OCI-LY3 (cell line): ENCODE data around the gene COL27A1.

ENCODE experiments used
- H2AFZ ChIP-seq: fragments of 200-600, 300-600 bp; shearing (Covaris generic); 2 replicates; pipeline ENCODE4 v1.6.0; 2014; ENCODE audit warnings: antibody characterized with exemption, low read depth, low read length
- H3K27ac ChIP-seq: fragments of 200-600, 300-600 bp; sonication (generic); 2 replicates; pipeline ENCODE4 v1.5.1; 2014; ENCODE audit warnings: mild to moderate bottlenecking, low read length, moderate library complexity, mixed read lengths
- H3K27me3 ChIP-seq: fragments of 200-600, 300-600 bp; sonication (generic); 2 replicates; pipeline ENCODE4 v1.6.1; 2014; ENCODE audit warnings: low read depth, low read length, mixed read lengths
- H3K36me3 ChIP-seq: fragments of 200-600, 300-600 bp; sonication (generic); replicated peaks from 2 replicates; pipeline ENCODE3; 2014; ENCODE audit warnings: low read depth, low read length, mixed read lengths
- H3K4me1 ChIP-seq: fragments of 300-600, 200-600 bp; sonication (generic); 2 replicates; pipeline ENCODE4 v1.6.1; 2014; ENCODE audit warnings: low read length, mixed read lengths
- H3K4me2 ChIP-seq: fragments of 200-600, 300-600 bp; sonication (generic); 2 replicates; pipeline ENCODE4 v1.6.1; 2014; ENCODE audit warnings: low read length, mixed read lengths
- H3K4me3 ChIP-seq: fragments of 300-600, 200-600 bp; sonication (generic); 2 replicates; pipeline ENCODE4 v1.5.1; 2014; ENCODE audit warnings: antibody characterized with exemption, mild to moderate bottlenecking, low read length, moderate library complexity
- H3K79me2 ChIP-seq: fragments of 300-600, 200-600 bp; shearing (Covaris generic); 2 replicates; pipeline ENCODE4 v1.6.1; 2014; ENCODE audit warnings: mild to moderate bottlenecking, low read length, mixed read lengths
- H3K9ac ChIP-seq: fragments of 300-600, 200-600 bp; shearing (Covaris generic); 2 replicates; pipeline ENCODE4 v1.6.0; 2014; ENCODE audit warnings: mild to moderate bottlenecking, low read length, moderate library complexity
- H3K9me3 ChIP-seq: fragments of 200-600, 300-600 bp; shearing (Covaris generic); 2 replicates; pipeline ENCODE4 v1.6.1; 2014; ENCODE audit warnings: low read length, mixed read lengths; ENCODE audit not compliant: insufficient read depth
- H4K20me1 ChIP-seq: fragments of 200-600, 300-600 bp; sonication (generic); 2 replicates; pipeline ENCODE4 v1.6.1; 2016; ENCODE audit warnings: low read length, mixed read lengths; ENCODE audit not compliant: insufficient read depth
- CTCF ChIP-seq: fragments of 200-600, 300-600 bp; sonication (generic); IDR thresholded peaks from 2 replicates; pipeline ENCODE4 v1.5.1; 2014; ENCODE audit warnings: antibody characterized with exemption, low read length, low read depth
- EZH2phosphoT487 ChIP-seq: fragments of 200-600 bp; shearing (Covaris generic); IDR thresholded peaks from 2 replicates; pipeline ENCODE4 v1.6.1; 2018; ENCODE audit warnings: antibody characterized with exemption, mixed run types, low read depth

Gene COL27A1

GRCh38 chr9:114300846-114301797, 145.8 kb downstream of the COL27A1 start:
- peaks cover 10% of the 10 kb centered on the region for H3K27me3 ChIP-seq
- H3K9ac ChIP-seq = no peak overlapping the region
- no peaks in the 10 kb centered on the region for H3K79me2 ChIP-seq
- no peaks in the 10 kb centered on the region for H3K4me1 ChIP-seq
- H3K4me3 ChIP-seq = no peak overlapping the region
- TF ChIP-seq CTCF (no peak), EZH2phosphoT487 (no peak)
- 0 out of 2 replicates have a peak, but pooled peaks cover 2% of the 10 kb centered on the region for H3K9me3 ChIP-seq
- H2AFZ ChIP-seq = no peak overlapping the region
- no peaks in the 10 kb centered on the region for H4K20me1 ChIP-seq
- H3K36me3 ChIP-seq = no peaks in the 10 kb centered on the region
- no peak overlapping the region for H3K27ac ChIP-seq
- H3K4me2 ChIP-seq = no peak overlapping the region

GRCh38 chr9:114301798-114302565, 146.6 kb downstream of the COL27A1 start:
- Histone ChIP-seq H3K36me3 (no peaks in the 10 kb centered on the region), H3K79me2 (no peaks in the 10 kb centered on the region), H3K9ac (no peak overlapping the region), H3K9me3 (no peaks in the 10 kb centered on the region), H3K27ac (no peak overlapping the region), H3K27me3 (peaks cover 10% of the 10 kb centered on the region), H3K4me2 (no peak overlapping the region), H2AFZ (no peak overlapping the region), H3K4me3 (no peak overlapping the region), H3K4me1 (no peaks in the 10 kb centered on the region), H4K20me1 (no peaks in the 10 kb centered on the region)
- TF ChIP-seq EZH2phosphoT487 (no peak), CTCF (no peak)

- Histone ChIP-seq H3K4me2 (no peak overlapping the region), H3K9me3 (no peaks in the 10 kb centered on the region), H3K4me1 (no peaks in the 10 kb centered on the region), H3K27ac (no peak overlapping the region), H2AFZ (no peak overlapping the region), H3K36me3 (no peaks in the 10 kb centered on the region), H3K9ac (no peak overlapping the region), H3K27me3 (peaks cover 7% of the 10 kb centered on the region; the same call in 1 of the 2 replicates), H3K4me3 (no peak overlapping the region), H3K79me2 (no peaks in the 10 kb centered on the region), H4K20me1 (no peaks in the 10 kb centered on the region)
- TF ChIP-seq CTCF = no peak
- no peak for TF ChIP-seq EZH2phosphoT487
These were observed 147.4 kb downstream of the COL27A1 start for GRCh38 chr9:114302727-114303126.

- no peak overlapping the region for H3K4me3 ChIP-seq
- H3K27me3 ChIP-seq = peaks cover 7% of the 10 kb centered on the region; the same call in 1 of the 2 replicates
- no peak overlapping the region for H3K27ac ChIP-seq
- H3K79me2 ChIP-seq = no peaks in the 10 kb centered on the region
- H3K36me3 ChIP-seq = no peaks in the 10 kb centered on the region
- no peaks in the 10 kb centered on the region for H3K4me1 ChIP-seq
- no peak overlapping the region for H2AFZ ChIP-seq
- H3K9me3 ChIP-seq = no peaks in the 10 kb centered on the region
- TF ChIP-seq CTCF (no peak), EZH2phosphoT487 (no peak)
- H3K4me2 ChIP-seq = no peak overlapping the region
- H3K9ac ChIP-seq = no peak overlapping the region
- H4K20me1 ChIP-seq = no peaks in the 10 kb centered on the region
These were observed 148.2 kb downstream of the COL27A1 start for GRCh38 chr9:114303571-114303970.
